GM18907 (cell line): ENCODE results near the gene OXER1.

Experiments
- ATAC-seq: cut with Tn5 transposase; IDR thresholded peaks from one replicate; pipeline ENCODE4 v1.9.1; 2021; ENCODE audit warnings: mild to moderate bottlenecking, moderate library complexity; ENCODE audit not compliant: unreplicated experiment

The OXER1 gene

DNA sequence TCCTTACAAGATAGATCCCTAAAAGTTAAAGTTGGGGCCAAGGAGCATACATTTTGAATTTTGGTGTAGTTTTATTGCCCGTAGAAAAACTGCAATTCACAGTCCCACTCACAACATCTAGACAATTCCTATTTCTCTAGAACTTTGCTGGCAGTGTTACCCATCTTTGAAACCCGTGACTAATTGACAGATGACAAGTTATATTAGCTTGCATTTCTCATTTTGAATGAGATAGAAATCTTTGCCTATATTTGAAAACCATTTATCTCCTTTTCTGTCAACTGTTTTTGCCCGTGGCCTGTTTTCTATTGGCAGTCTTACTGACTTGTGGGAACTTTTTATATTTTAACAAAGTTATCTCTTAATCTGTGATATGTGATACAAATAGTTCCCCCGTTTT lies 50.0 kb downstream of the OXER1 start:
- ATAC-seq = no peak

GRCh38 chr2:42712934-42713333 lies 51.0 kb downstream of the OXER1 start:
- no peak for ATAC-seq
